H4 (cell line): Measurements from ENCODE around the gene SLC6A12. TPM values are rescaled to one million over a fixed set of nuclear protein-coding genes. Genes with fewer than 3 reads are reported as not detected.

Source experiments
- DNase-seq: peaks from one replicate; pipeline ENCODE4 v3.0.0-alpha.2; 2015; ENCODE audit warnings: low spot score
- total RNA-seq: library from RNA; depleted of rRNA; stranded (reverse); fragments of >200 nt; shearing (Covaris generic); gene quantifications from 2 replicates; pipeline ENCODE4 v1.2.3, GENCODE V29; 2014

The SLC6A12 gene
- total RNA-seq, 1 experiment from 2014 or later: 0.08 TPM

DNA sequence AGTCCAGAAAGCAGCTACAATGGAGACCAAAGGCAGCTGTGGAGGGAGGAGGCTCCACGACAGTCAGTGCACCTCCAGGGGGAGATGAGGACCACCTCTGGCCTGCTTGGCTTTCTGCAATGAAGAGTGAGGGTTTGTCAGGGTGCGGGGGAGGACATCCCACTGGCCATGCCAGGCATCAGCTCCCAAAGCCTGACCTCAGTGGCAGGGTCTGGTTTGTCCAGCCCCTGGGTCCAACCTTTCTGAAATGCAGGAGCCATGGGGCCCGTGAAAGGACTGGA is 35.2 kb downstream of the SLC6A12 start:
- no peak for DNase-seq

DNA sequence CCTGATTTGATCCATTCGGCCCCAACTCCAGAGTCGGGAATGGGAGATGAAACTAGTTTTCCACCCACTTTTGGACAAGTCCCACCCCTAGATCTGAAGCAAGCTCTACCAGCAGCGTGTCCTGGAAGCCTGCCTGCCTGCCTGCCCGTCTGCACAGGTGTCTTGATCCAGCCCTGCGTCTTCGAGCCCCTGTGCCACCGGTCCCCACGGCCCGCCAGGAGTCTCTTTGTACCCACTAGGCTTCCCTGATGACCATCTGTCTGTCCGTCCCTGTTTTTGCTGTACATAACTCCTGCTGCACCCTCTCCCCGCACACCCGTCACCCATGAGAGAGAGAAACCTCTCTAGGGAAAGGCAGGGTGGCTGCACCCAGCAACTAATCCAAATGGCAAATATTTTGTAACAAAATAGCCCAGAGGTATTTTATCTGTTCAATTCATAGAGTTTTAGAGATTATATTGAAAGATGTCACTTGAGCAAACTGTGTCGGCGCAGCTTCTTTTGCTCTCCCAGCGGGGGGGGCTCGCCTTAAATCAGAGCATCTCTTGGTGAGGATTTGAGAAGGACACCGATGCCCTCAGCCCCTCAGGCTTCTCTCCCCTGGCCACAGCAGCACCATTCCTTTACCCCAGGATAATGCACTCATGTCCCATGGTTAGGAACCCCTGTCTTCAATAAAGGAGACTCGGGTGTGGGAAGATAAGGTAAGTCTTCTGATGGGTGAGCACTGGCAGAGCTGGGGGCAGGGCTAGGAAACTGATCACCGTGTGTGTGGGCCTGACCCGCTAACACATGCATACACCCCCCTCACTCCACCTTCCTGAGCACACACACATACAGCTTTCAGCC is 35.8 kb downstream of the SLC6A12 start:
- DNase-seq: no peak

DNA sequence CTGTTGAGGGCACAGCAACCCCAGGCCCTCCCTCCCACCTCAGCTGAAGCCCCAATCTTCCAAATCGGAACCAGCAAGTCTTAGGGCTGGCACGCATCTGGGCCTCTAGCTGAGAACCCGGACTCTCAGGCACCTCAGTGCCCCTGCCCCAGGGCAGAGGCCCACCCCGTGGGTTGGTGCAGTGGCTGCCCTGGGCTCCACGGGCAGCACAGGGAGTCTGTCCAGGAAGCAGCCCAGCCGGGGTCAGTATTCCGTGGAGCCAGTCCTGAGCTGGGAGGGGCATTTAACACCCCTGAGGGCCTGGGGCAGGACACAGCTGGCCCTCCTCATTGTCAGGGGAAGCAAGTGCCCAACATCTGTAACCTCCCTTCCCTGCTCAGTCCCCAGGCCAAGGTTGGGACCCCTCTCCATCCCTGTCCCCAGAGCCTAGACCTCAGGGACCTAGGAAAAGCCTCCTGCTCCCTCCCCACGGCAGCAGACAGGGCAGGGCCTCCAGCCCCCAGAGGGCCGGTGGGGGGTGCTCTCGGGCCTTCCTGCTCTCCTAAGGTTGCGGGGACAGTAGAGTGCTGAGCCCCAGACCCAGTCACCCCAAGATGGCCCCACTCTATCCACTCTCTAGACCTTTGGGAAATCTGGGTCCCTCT is 36.5 kb downstream of the SLC6A12 start:
- DNase-seq: no peak

DNA sequence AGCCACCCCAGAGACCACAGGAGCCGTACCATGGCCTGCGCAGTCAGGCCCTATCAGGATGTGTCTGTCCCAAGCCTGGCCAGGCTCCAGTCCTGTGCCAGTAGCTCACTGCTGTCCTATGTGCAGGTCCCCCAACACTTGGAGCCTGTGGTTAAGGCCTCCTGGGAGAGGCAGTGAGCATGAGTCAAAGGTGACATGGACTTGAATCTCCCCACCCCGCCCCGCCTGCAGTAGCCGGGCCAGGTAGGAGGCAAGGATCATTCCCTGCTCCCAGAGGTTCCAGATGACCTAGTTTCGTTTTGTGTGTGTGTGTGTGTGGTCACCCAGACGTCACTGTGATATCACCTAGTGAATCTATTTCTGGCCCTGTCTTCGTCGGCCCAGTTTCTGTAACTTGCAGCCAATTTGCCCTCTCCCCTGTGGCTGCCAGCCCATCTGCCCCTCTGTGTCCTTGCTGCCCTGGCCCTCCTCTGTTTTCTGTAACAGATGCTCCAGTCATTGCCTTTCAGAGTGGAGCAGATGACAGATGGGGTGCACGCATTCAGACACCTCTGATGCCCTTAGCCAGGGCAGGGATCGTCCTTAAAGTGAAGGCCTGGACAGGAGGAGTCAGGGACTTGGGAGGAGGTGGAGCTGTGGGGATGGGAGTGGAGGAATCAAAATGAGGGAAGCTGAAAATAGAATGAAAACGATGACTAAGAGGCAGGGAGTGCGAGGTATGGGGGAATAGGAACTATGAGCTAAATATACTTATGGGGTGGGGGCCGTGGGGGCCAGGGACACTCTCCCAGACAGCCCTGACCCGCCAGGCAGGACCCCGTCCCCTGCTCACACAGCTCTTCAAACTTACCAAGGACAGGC is 37.4 kb downstream of the SLC6A12 start:
- peak; percentile 69 for DNase-seq

DNA sequence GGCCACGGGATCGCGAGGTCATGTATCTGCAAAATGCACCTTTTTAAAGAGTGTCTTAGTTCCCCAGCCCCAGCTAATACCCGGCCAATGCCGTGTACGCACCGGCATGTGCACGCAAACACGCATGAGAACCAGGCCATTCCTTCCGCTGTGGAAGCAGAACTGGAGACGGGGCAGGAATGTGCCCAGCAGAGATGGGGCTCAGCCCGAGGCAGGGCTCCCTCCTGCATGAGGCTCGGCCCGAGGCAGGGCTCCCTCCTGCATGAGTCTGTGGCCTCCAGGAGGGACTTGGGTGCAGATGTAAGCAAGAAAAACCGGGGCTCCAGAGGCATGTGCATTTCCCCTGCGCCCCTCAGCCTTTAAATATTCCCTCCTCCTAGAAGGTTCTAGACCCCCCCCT is 38.2 kb downstream of the SLC6A12 start:
- no peak for DNase-seq

DNA sequence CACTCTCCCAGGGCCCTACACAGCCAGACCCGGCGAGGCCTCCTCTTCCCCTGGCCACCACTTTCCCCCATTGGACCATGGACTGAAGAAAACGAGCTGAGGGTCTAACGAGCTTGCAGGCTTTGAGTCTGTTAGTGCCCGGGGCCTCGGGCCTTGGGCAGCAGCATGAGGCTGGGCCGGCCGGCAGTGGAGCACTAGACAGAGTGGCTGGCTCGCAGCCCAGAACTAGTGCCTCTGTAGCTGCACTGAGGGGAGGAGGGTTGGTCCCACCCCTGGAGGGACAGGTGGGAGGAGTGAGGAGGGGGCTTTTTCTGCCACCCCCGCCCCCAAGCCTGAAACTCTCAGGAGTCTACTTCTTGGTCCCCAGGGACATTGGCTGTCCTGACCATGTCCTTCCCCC is 38.7 kb downstream of the SLC6A12 start:
- DNase-seq: no peak

DNA sequence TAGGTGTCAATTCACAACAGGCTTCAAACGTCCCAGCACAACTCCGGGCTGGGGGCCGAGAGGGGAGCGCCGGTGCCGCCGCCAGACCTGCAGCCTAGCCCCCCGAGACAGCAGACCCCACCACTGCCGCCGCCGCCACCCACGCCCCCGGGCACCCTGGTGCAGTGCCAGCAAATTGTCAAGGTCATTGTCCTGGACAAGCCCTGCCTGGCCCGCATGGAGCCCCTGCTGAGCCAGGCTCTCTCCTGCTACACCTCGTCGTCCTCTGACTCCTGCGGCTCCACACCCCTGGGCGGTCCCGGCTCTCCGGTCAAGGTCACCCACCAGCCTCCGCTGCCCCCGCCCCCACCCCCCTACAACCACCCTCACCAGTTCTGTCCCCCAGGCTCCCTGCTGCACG is 39.4 kb downstream of the SLC6A12 start:
- DNase-seq: no peak

DNA sequence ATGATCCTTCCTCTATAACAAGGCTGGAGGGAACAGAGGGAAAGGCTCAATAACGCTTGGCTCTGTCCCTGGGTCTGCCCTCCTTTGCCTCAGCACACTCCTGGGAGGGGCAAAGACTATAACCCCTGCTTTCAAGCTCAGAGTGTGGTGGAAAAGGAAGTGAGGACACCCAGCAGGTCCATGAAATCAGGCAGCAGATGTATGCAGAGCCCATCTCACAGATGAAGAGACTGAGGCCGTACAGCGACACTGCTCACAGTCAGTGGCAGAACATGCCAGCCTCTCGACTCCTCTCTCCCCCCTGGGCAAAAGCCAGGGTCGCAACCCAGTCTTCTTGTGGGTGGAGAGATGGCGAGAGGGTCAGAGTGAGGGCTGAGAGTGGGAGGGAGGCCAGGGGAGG is 39.8 kb downstream of the SLC6A12 start:
- no peak for DNase-seq

DNA sequence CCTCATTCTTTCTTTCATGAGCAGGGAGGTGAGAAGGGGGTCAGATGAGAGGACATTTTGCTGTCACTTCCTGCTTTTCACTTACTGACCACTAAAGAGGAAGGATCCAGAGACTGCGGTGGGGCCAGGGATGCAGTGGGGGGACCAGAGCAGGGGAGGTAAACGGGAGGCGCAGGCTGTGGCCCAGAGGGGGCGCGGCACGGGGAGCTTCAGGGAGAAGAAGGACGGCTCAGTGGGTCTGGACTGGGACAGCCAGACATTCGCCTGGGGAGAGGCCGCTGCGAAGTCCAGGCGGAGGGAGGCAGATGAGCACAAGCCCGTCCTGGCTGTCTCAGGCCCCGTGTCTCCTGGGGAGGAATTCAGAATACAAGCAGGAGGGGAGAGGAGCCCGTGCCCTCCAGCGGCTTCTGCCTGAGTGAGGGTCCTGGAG is 41.2 kb downstream of the SLC6A12 start:
- no peak for DNase-seq

DNA sequence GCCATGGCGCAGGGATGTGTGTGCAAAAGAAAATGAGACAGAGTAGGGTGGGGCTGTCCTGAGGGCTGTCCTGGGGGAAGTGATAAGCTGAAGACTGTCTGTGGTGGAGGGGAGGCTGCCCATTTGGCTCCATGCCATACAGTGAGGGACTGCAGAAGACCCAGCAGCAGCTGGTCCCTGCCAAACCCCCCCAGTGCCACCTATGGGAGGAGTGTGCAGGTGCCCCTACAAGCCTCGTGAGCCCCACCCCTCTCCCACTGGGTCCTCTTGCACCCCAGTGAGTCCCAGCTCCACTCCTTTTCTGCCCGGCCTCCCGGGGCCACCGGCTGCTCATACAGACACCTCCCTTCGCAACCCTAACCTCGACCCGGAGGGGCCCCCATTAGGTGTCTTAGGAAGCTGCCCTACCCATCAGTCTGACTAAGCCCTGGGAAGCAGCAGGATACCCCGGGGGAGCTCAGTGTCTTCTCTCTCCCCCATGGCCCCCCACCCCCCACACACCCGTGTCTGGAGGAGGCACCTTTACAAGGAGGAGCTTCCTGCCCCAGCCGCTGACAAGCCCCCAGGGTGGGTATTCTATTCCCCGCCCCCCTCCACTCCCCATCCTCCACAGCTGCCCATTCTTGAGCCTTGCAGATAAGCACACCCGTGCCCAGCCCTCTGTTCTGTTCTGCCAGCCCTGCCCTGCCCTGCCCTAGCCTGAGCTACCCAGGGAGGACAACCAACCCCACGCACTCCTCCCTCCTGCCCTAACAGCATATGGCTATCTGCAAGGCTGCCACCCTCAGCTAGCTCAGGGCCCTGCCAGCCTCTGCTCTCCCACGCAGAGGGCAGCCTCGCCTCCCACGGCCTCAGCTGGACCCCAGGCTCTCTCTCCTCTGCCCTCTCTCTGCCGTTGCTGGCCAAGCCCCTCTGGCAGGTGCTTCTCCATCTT is 41.9 kb downstream of the SLC6A12 start:
- no peak for DNase-seq

DNA sequence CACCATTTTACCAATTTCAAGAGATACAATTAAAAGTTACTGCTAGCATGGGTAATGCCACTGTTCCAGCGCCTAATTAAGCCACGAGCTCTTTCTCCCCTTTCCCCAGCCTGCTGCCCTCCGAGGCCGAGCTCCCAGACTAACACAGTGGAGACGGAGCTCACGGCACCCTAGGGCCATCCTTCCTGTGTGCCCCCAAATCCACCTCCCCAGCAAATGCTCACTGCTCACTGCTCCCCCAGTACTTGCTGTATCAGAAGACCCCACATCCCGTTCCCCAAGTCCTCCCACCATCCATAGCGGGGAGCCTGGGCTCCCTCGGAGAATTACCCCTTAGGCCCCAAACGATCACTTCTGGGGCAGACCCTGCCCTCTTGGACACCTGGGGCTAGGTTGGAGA is 42.7 kb downstream of the SLC6A12 start:
- no peak for DNase-seq

DNA sequence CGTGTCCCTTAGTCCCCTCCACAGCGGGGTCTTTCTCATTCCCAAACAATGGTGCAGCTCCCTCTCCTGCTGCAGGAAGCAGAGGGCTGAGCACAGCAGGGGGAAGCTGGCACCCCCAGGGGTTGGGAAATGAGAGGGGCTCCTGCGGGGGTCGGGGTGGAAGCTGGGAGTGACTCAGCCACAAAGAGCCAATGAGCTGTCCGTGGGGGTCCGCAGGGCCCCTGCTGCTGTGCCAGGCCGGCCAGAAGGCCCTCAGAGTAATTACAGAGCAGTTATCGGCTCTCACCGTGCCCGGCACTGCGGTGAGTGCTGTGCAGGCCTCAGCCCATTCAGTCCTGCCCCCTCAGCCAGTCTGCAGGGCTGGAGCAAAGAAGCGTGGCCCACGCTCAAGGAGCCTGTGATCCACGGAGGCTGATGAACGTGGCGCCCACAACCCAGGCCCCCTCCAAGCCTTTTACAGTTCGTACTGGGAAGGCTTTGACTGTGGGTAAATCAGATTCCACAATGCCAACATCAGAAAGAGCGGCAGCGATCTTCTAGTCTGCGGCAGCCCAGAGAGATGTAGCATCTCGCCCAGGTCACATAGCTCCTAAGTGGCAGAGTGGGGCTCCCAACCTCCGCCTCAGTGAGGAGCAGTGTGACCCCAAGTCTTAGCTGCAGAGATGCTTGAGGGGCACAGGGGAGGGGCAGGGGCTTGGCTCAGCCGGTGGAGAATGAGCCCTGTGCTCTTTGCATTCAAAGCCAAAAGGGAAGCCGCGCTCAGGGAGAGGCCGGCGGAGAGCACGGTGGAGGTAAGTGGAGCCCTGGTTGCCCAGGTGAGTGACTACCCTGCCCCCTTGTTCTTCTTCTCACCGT is 43.4 kb downstream of the SLC6A12 start:
- DNase-seq: no peak

DNA sequence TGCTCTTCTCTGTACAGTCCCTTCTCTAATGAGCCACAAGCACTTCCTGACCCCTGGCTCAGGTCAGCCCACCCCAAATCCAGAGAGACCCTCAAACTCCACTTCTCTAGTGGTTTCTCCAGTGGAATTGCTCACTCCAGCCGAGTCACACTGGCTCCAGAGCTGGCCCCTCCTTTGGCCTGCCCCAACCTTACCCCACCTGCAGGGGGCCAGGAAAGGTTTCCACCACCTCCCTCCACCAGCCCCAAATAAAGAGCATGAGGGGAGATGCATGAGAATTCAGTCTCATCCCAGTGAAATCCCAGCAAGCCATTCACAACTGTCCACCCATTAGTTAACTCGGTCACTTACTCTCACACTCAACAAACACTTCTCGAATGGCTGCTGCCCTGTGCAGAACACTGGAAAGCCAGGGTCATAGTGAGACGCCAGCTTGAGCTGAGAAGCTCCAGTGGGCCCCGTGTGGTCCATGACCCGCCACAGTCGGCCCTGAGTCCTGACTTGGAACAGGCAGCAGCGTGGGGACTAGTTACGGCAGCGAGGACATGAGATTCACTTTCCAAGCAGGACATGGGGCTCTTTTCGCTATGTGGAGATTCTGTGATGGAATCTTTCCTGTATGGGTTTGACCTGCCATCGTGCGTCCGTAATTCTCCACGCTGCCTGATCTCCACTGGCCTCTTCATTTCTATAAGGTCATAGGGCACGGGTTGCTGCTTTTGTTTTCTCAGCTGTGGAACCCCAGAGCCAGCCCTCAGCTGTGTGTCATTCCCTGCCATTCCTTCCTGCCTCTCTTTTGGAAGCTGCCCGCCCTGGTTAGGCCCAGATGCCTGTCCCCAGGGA is 44.2 kb downstream of the SLC6A12 start:
- DNase-seq: no peak

DNA sequence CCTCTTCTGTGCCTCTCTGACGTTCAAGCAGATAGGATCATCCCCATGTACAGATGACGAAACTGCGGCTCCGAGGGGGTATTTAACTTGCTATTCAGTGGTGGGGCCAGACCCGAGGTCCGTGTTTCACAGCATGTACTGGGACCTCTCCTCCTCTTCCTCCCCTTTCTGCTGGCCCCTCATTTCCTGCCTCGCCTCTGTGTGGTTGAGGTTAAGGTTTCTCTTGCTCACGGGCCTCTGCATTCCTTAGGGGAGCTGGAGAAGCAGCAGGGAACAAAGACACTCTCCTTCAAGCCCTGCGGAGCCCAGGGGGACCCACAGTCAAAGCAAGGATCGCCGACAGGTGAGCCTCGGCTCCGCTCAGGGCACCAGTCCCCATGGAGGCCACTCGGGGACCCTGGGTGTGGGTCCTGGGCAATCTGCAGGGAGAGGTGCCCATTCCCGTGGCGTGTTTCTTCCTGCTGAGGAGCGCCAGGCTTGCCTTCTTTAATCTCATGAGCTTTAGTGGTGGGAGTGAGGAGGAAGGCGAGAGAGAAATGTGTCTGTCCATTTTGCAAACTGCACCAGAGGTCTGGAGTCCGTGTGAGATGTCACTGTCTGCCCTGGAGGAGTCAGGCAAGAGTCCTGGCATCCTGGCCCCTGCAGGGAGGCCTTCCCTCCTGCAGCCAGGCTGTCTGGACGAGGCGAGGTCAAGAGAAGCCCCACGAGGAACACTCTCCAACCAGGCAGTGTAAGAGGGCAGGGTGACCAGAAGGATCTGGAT is 45.0 kb downstream of the SLC6A12 start:
- DNase-seq: peak; percentile 38

DNA sequence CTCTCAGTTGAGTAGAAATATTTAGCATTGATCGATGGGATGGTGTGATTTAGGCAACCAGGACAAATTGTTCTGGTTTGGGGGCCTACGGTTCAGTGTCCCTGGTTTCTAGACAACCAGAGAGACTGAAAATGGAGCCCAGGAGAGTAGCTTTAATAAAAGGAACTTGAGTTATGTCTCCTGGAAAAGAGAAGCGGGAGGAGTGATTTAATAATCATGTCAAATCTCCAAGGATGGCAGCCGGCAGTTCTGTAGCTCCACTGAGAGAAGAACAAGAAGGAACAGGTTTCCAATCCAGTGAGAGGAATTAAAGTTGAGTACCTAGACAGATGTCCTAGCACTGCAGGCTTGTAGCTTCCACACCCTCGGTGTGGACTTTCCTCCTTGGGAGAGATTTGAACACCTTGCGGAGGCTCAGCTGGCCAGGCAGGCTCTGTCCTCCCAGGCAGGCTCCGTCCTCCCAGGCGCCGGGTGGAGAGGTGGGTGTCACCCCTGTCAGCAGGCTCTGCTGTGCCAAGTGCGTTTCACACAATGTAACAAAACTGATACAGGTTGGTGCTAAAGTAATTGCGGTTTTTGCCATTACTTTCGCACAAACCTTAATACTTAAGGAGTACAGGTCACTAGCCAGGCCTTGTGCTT is 45.9 kb downstream of the SLC6A12 start:
- no peak for DNase-seq

DNA sequence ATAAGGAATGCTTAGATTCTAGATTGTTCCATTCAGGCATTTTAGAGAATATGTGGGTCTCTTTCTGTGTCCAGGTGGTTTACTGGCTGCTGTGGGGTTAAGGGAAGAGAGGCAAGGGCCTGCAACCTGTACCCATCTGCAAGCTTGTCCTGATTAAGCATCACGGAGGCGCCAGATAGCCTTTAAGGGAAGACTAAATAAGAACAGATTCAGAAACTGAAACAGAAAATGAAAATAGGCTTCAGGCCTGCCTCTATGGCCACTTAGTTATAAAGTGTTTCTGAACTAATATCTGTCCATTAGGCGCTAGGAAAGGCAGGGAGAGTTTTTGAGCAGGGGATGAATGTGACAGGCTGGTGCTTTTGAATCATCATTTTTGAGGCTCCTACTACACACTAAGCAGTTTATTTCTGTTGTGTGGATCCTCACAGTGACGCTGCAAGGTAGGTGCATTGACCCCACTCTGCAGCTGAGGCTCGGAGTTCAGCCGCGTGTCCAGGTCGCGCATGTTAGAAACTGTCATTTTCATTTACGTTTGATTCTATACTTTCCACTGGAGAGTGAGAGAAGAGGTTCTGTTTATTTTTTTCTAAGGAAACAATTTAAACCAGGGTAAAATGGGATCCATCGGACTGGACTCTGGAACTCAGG is 47.4 kb downstream of the SLC6A12 start:
- DNase-seq: no peak

DNA sequence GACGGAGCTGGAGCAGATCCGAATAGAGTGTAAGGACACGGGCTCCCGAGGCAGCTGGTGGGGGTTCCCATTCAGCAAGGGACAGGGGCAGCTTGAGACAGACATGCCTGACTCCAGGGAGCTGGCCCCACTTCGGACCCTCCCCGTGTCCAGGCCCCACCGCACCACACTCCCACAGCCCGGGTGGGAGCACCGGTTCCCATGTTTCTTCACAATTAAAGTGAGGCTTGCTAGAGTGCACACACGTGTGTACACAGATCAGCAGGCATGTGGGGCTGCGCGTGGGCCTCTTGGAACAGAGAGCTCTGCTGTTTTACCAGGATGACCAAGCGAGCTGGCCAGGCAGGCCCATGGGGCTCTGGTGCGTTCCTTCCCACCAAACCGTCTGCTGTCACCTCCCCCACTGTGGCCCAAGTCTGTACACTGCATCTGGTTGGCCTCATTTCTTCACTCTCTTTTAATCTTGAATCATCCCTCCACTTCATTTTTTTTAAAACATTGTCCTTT is 48.0 kb downstream of the SLC6A12 start:
- no peak for DNase-seq

DNA sequence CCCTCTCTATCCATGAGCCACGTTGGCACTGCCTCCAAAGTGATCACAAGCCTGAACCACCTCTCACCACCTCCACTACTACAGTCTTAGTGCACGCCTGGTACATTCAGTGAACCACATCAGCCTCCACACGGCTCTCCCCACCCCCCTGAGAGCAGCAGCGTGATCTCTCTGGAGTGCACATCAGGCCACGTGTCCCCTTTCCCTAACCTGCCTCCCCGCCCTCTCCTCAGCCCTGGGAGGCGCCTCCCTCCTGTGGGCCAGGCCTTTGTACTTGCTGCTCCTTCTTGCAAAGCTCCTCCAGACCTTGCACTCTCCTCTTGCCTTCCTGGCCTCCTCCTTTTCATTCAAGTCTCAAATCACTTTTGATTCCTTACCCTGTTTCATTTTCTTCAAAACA is 49.8 kb downstream of the SLC6A12 start:
- DNase-seq: no peak
